Measurements from ENCODE around the gene CCNB1IP1.
A peak's percentile ranks its signal among the peaks of the same experiment; 100 is the strongest.

Gene CCNB1IP1, protein sequence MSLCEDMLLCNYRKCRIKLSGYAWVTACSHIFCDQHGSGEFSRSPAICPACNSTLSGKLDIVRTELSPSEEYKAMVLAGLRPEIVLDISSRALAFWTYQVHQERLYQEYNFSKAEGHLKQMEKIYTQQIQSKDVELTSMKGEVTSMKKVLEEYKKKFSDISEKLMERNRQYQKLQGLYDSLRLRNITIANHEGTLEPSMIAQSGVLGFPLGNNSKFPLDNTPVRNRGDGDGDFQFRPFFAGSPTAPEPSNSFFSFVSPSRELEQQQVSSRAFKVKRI

DNA sequence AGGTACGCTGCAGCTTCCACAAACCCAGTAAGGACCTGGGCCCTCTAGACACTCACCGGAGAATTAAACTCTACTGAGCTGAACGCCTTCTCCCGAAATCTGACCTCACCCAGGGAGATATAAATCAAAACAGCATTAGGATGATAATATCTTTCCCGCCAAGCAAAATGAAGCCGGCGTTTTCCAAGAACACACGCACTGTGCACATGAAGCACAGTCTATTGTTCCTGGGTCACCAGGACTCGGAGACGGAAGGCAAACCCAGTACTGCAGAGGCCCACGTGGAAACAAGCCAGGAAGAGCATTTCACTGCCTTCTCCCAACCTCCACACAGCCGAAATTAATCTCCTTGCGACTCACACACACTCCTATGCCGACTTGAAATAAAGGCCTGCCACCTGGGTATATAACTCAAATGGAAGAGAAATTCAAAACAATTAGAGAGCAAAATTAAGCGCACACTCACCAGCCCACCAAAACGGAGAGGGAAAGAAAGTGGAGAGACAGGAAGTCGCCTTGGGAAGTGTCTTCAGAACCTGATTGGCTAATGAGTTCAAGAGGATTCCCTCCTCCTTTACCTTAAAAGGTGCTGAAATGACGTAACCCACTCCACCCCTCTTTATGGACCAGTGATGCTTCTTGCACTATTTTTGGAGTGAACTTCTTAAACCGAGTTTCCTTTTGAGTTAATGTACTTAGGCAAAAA is at the start of gene CCNB1IP1:
TSS of gene CCNB1IP1 (minus strand) at position 492 of the 706 bp plus-strand sequence. CDS start 16,756 bp downstream, outside the sequence.
- H3K27me3 ChIP-seq, result no peaks in the 10 kb centered on the region
- peaks cover 0 to 12% (median 11%) of the 10 kb centered on the region in 3 donors for H3K36me3 ChIP-seq
- H3K27ac ChIP-seq, result peak within 1 kb of the TSS; percentile 82 to 86
- peak; percentile 61 to 80 for DNase-seq
- intact Hi-C loops (cut with DNase I; ENCODE audit: low total_unique reads), result no loop called here
- H3K4me3 ChIP-seq, result peak within 1 kb of the TSS; percentile 64 to 66
- TF ChIP-seq, protein P1, sequence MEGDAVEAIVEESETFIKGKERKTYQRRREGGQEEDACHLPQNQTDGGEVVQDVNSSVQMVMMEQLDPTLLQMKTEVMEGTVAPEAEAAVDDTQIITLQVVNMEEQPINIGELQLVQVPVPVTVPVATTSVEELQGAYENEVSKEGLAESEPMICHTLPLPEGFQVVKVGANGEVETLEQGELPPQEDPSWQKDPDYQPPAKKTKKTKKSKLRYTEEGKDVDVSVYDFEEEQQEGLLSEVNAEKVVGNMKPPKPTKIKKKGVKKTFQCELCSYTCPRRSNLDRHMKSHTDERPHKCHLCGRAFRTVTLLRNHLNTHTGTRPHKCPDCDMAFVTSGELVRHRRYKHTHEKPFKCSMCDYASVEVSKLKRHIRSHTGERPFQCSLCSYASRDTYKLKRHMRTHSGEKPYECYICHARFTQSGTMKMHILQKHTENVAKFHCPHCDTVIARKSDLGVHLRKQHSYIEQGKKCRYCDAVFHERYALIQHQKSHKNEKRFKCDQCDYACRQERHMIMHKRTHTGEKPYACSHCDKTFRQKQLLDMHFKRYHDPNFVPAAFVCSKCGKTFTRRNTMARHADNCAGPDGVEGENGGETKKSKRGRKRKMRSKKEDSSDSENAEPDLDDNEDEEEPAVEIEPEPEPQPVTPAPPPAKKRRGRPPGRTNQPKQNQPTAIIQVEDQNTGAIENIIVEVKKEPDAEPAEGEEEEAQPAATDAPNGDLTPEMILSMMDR (IDR thresholded peaks at IDR 0.05), result no peak
- no peaks in the 10 kb centered on the region for H3K9me3 ChIP-seq
- H3K4me1 ChIP-seq, result peaks cover 0 to 45% (median 12%) of the 10 kb centered on the region in 4 donors

GRCh38 chr14:20382526-20382925 is 49.4 kb upstream of the CCNB1IP1 start:
- Histone ChIP-seq H3K27ac (no peak overlapping the region), H3K36me3 (peaks cover 96 to 100% (median 100%) of the 10 kb centered on the region in 3 donors), H3K9me3 (no peaks in the 10 kb centered on the region), H3K27me3 (no peaks in the 10 kb centered on the region), H3K4me1 (no peaks in the 10 kb centered on the region), H3K4me3 (no peak overlapping the region)
- intact Hi-C loops (cut with DNase I; ENCODE audit: low total_unique reads), result no loop called here
- DNase-seq, result no peak
- TF ChIP-seq, protein P1 (IDR thresholded peaks at IDR 0.05), result no peak

GRCh38 chr14:20381341-20381740 is 48.3 kb upstream of the CCNB1IP1 start:
- no peaks in the 10 kb centered on the region for H3K4me1 ChIP-seq
- H3K27me3 ChIP-seq, result no peaks in the 10 kb centered on the region
- intact Hi-C loops (cut with DNase I; ENCODE audit: low total_unique reads), result no loop called here
- DNase-seq, result no peak
- H3K36me3 ChIP-seq, result peaks cover 98 to 100% (median 100%) of the 10 kb centered on the region in 3 donors
- TF ChIP-seq, protein P1 (IDR thresholded peaks at IDR 0.05), result no peak
- H3K27ac ChIP-seq, result no peak overlapping the region
- H3K4me3 ChIP-seq, result no peak overlapping the region
- H3K9me3 ChIP-seq, result no peaks in the 10 kb centered on the region

DNA sequence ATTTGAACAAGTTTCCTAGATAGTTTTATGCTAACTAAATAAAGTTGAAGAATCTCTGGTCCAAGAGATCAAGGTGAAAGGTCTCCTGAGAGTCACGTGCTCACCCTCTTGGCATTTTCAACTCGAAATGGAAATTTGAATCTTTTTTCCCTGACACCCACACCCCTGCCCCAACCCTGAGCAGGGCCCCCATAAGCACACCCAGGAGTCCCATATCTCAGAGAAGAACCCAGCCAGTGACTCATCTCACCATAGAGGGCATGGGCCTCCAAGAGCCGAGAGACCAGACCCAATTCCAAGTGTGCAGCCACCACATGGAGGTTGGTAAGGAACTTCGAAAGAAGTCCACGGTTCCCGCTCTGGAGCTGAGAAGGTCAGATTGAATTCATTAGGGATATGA is 47.6 kb upstream of the CCNB1IP1 start:
- Histone ChIP-seq H3K27me3 (no peaks in the 10 kb centered on the region), H3K9me3 (no peaks in the 10 kb centered on the region), H3K4me3 (no peak overlapping the region), H3K27ac (no peak overlapping the region), H3K4me1 (no peaks in the 10 kb centered on the region), H3K36me3 (peaks cover 92 to 100% (median 100%) of the 10 kb centered on the region in 3 donors)
- TF ChIP-seq, protein P1 (IDR thresholded peaks at IDR 0.05), result no peak
- DNase-seq, result no peak
- intact Hi-C loops (cut with DNase I; ENCODE audit: low total_unique reads), result no loop called here

GRCh38 chr14:20379743-20380142 is 46.7 kb upstream of the CCNB1IP1 start:
- DNase-seq, result no peak
- Histone ChIP-seq H3K9me3 (no peaks in the 10 kb centered on the region), H3K36me3 (peaks cover 92 to 100% (median 99%) of the 10 kb centered on the region in 3 donors)

More at GRCh38 chr14:20379743-20380142, 46.7 kb upstream of the CCNB1IP1 start:
- intact Hi-C loops (cut with DNase I; ENCODE audit: low total_unique reads), result no loop called here
- TF ChIP-seq, protein P1 (IDR thresholded peaks at IDR 0.05), result no peak
- no peak overlapping the region for H3K27ac ChIP-seq
- H3K4me1 ChIP-seq, result no peaks in the 10 kb centered on the region
- no peak overlapping the region for H3K4me3 ChIP-seq
- no peaks in the 10 kb centered on the region for H3K27me3 ChIP-seq
